ENCODE measurements around the gene LHX3.

DNA sequence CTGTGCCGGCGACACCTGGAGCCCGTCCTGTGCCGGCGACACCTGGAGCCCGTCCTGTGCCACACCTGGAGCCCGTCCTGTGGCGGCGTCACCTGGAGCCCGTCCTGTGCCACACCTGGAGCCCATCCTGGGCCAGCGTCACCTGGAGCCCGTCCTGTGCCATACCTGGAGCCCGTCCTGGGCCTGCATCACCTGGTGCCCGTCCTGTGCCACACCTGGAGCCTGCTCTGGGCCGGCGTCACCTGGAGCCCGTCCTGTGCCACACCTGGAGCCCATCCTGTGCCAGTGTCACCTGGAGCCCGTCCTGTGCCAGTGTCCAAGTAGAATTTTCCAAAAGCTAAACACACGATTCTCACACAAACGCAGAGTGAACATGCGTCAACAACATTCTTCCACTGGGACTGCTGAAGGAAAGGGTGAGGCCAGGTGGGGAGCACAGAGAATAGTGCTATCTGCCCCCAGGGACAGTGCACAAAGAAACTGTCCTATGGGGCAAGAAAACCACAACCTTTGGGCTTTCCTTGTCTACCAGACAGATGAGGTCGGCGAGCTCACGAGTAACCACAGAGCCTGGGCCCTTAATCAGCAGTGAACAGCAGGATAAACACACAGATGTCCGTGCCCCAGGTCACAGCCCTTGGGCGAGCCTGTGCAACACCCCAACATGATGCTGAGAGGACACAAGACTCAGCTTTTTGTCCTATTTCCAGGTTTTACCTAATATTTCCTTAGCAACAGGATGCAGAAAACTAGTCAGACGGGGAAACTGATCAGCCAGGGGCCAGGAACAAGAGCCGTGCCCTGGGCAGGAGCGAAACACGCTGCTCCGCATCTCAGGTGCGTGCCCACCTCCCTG, 32.8 kb upstream of the LHX3 start:
- TF ChIP-seq, protein P1, sequence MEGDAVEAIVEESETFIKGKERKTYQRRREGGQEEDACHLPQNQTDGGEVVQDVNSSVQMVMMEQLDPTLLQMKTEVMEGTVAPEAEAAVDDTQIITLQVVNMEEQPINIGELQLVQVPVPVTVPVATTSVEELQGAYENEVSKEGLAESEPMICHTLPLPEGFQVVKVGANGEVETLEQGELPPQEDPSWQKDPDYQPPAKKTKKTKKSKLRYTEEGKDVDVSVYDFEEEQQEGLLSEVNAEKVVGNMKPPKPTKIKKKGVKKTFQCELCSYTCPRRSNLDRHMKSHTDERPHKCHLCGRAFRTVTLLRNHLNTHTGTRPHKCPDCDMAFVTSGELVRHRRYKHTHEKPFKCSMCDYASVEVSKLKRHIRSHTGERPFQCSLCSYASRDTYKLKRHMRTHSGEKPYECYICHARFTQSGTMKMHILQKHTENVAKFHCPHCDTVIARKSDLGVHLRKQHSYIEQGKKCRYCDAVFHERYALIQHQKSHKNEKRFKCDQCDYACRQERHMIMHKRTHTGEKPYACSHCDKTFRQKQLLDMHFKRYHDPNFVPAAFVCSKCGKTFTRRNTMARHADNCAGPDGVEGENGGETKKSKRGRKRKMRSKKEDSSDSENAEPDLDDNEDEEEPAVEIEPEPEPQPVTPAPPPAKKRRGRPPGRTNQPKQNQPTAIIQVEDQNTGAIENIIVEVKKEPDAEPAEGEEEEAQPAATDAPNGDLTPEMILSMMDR (IDR thresholded peaks at IDR 0.05): no peak
- no peak for TF ChIP-seq POLR2A (IDR thresholded peaks at IDR 0.05)
